Activated naive CD8-positive, alpha-beta T cell treated with anti-CD3 and anti-CD28 coated beads, Interleukin-2, amount 50 U/mL, for 16 hours (primary cell): Measurements from ENCODE around the gene PIGU.
A peak's percentile ranks its signal among the peaks of the same experiment; 100 is the strongest.
"Not testable (repeated sequence)": the region's sequence is repeated elsewhere in the genome, so short reads cannot be mapped to it uniquely, and the experiment has no call there.

Experiments used
- DNase-seq: peaks from one replicate; pipeline ENCODE4 v3.0.0-alpha.2; 2020; ENCODE audit warnings: low read depth, low spot score

PIGU gene

GRCh38 chr20:34706912-34707784 lies 30.3 kb upstream of the PIGU start:
- no peak for DNase-seq

GRCh38 chr20:34706302-34706875 lies 29.5 kb upstream of the PIGU start:
- no peak for DNase-seq

DNA sequence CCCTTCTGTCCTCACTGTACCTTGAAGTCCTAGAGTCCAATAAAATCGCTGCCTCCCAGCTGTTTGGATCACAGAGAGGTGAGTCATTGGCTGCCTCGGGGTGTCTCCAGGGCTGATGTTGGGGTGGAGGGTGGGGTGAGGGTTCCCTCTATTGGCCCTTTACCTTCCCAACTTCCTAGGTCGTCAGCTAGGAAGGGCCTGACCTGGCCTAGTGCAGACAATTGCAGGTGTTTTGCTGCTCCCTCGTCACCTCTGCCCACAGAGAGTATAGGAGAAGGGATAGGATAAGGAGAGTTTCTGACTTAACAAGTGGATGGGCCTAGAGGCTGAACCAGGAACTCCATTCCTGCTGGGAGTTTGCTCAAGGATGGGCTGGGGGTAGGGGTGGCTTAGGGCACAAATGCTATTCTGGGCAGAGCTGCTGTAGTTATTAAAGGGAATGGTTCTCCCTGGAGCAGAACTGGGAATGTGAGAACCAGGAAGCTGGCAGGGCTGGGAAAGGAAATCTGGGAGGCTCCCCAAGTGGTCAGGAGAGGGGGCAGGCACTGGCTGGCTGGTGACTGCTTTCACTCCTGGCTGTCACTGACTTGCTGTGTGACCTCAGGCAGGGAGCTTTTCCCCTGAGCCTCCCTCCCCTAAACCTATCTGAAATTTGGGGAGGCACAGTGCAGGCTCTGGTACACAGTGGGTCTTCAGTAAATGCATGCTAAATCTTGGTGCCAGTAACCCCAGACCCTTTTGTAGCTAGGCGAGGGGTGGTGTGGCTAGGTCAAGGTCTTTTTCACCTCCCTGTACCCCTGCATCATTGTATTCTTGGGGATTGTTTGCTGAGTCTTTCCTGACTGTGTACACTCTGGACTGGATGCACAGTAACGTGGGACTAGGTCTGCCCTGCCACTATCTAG lies 28.8 kb upstream of the PIGU start:
- no peak for DNase-seq

DNA sequence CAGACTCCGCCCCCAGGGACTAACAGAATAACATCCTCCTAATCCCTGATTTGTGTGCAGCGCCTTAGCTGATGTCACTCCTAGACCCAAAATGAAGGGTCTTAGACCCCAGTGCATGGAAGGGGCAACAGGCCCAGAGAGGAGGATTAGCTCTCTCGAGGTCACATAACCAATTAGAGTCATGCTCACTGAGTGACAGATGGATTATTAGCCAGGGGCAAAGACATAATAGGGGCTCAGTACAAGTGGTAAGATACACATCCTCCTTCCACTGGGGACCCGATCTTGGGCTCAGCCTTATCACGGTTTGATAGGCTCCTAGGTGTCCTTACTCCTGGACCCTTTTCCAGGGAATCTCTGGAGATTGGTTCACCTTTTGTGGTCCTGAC lies 28.1 kb upstream of the PIGU start:
- DNase-seq = no peak

DNA sequence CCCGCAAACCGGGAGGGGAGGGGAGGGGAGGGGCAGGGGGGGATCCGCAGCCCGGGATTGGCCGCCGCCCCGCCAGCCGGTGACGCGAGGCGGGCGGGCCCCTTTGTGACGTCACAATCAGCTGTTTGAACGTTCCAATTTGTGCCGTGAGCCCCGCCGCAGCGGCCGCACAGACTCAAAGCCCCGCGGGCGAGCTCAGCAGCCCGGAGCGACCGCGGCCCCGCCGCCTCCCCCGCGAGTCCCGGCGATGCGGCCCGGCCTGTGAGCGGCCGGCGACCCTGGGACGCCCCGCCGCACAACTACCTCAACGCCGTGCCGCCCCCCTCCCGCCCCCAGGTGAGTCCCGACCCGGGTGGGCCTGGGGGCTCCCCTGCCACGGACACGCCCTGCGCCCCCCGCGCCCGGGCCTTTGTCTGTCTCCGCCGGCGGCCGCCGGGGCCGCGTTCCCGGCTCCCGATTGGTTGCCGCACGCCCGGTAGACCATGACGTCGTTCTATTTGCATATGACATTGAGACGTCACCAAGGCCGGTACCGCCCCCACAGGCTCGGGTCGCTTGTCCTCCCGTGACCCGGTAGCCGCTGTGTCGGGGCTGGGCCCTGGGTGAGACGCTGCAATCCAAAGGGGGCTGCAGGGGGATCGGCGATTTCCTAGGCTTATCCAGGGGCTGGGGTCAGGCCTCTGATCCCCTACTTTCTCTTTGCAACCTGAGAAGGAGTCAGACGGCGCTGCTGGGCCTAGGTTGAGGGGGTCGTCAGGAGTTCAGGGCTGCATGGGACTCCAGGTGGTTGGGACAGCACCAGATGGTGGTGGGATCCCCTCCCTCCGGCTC lies 27.5 kb upstream of the PIGU start, which contains the start of gene TP53INP2:
Gene TP53INP2, plus strand, starts transcription at position 168 of the 831 bp plus-strand sequence. CDS start 4,396 bp downstream, outside the sequence.
- DNase-seq = peak; percentile 58

GRCh38 chr20:34703424-34704176 lies 26.7 kb upstream of the PIGU start:
- DNase-seq = no peak

DNA sequence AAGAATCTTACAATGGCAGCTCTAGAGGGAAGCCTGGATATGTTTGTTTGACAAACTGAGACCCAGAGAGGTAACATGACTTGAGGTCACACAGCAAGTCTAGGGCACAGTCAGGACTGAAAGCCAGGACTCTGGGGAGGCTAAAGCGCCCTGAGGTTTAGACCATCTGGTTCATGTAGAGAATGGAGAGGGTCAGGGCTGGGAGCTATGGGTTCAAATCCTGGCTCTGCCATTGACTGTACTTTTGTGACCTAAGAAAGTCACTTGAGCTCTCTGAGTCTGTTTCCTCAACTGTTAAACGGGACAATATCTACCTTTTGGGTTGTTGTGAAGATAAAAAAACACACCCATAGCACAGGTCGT lies 26.1 kb upstream of the PIGU start:
- no peak for DNase-seq

- DNase-seq = no peak
These were observed 24.7 kb upstream of the PIGU start for GRCh38 chr20:34701405-34702085.

GRCh38 chr20:34693414-34693813 lies 16.5 kb upstream of the PIGU start:
- no peak for DNase-seq

- DNase-seq = no peak
These were observed 14.9 kb upstream of the PIGU start for GRCh38 chr20:34691838-34692237.

DNA sequence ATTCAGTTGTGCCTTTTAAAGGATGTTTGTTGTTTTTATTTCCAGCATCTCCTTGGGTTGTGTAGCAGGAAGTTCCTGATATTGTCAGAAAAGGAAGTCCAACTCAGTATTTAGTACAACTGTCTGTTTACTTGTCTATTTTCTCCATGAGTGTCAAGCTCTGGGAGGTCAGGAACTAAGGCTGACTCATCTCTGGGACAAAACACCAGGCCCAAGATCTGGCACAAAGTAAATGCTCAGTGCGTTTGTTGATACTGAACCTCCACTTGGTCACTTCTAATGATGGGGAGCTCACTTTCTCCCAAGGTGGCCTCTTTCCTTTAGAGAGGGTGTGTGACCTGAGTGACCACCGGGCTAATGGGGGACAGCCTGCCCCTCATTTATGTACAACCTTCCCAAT lies 12.6 kb upstream of the PIGU start:
- DNase-seq = no peak

DNA sequence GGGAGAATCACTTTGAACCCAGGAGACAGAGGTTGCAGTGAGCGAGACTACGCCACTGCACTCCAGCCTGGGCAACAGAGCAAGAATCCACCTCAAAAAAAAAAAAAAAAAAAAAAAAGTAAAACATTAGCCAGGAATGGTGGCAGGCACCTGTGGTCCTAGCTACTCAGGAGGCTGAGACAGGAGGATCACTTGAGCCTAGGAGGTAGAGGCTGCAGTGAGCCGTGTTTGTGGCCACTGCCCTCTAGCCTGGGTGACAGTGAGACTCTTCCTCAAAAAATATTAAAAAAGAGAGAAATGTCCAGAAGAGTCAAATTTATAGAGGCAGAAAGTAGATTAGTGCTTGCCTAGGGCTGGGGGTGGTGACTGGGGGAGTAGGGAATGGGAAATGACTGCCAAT lies 6.8 kb upstream of the PIGU start:
- DNase-seq = no peak

DNA sequence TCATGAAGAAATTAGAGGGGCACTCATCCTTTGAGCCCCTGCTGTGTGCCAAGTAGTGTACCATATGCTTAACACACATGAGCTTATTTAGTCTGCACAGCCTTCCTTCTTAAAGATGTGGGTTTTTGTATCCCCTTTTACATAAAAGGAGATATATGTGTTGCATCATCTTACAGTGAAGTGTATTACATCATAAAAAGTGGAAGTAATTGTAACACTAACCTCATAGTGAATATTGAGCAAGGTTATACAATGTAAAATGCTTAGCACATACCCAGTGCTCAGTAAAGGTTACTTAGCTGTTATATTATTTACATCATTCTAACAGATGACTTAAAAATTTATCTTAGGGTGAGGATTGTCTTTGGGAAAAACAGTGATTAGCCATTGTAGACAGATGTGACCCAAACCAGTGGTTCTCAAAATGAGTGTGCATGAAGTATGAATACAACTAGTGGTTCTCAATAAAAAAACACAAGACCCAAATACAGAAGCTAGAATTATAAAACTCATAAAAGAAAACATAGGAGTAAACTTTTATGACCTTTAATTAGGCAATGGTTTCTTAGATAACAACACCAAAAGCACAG lies 3.8 kb upstream of the PIGU start:
- no peak for DNase-seq

GRCh38 chr20:34675993-34676641 lies 775 bp downstream of the PIGU start:
- DNase-seq = no peak

- DNase-seq = no peak
These were observed 1.3 kb downstream of the PIGU start for GRCh38 chr20:34675561-34675960.

DNA sequence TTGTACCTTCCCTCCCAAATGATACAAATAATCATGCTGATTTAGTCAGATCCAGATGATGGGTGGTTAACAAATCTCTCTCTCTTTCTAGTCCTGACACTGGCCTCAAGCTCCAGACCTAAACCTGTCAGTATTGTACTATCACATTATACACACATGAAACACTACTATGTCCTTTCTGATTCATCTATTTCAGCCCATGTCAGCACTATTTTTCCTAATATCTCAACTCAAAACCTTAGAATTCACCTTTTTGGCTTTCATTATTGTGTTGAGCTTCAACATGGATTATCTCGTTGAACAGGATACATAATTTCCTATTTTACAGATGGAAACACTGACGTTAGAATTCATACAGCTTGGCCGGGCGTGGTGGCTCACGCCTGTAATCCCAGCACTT lies 3.5 kb downstream of the PIGU start:
- no peak for DNase-seq

DNA sequence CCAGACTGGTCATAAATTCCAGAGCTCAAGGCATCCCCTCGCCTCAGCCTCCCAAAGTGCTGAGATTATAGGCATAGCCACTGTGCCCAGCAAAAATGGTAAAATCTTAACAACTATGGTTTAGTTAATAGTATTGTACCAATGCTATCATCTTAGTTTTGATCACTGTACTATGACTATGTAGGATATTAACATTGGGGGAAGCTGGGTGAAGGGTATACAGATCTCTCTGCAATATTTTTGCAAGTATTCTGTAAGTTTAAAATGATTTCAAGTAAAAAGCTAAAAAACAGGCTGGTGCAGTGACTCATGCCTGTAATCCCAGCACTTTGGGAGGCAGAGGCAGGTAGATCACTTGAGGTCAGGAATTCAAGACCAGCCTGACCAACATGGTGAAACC lies 7.8 kb downstream of the PIGU start:
- DNase-seq = no peak

DNA sequence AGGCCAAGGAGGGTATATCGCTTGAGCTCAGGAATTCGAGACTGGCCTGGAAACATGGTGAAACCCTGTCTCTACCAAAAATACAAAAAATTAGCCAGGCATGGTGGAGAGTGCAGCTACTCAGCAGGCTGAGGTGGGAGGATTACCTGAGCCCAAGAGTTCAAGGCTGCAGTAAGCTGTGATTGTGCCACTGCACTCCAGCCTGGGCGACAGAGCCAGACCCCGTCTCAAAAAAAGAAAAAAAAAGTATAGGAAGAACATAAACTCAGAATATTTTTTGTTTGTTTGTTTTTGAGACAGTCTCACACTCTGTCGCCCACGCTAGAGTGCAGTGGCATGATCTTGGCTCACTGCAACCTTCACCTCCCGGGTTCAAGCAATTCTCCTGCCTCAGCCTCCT lies 12.1 kb downstream of the PIGU start:
- not testable (repeated sequence) for DNase-seq
